Mononuclear cell (primary cell): ENCODE results near the gene PDK1. TPM values are rescaled to one million over a fixed set of nuclear protein-coding genes. Genes with fewer than 3 reads are reported as not detected.
A peak's percentile ranks its signal among the peaks of the same experiment; 100 is the strongest.
"Not testable (repeated sequence)": the region's sequence is repeated elsewhere in the genome, so short reads cannot be mapped to it uniquely, and the experiment has no call there.

Experiments used
- H3K27me3 ChIP-seq: 2 replicates; pipeline ENCODE4 v1.6.0; 2011; ENCODE audit warnings: low read length, control low read depth; ENCODE audit not compliant: insufficient read depth
- H3K4me1 ChIP-seq: 2 replicates; pipeline ENCODE4 v1.5.1; 2011; ENCODE audit warnings: mild to moderate bottlenecking, low read length, control low read depth; ENCODE audit not compliant: insufficient read depth
- H3K4me3 ChIP-seq: 2 replicates; pipeline ENCODE4 v1.5.1; 2011; ENCODE audit warnings: mild to moderate bottlenecking, low read length, moderate library complexity
- H3K9me3 ChIP-seq: 2 replicates; pipeline ENCODE4 v1.5.1; 2011; ENCODE audit warnings: low read depth, mild to moderate bottlenecking, control low read depth, low read length
- total RNA-seq: library from RNA; depleted of rRNA; stranded (reverse); fragments of >200 nt; gene quantifications from one replicate; pipeline ENCODE4 v1.2.3, GENCODE V29; 2012

Gene PDK1
- total RNA-seq = 58.4 TPM

GRCh38 chr2:172555522-172556283 is at the start of gene PDK1:
Gene PDK1 (plus strand): TSS chr2:172556090. CDS start chr2:172556151, 61 bp downstream.
- peaks cover 32% of the 10 kb centered on the region for H3K4me1 ChIP-seq
- H3K4me3 ChIP-seq = peak within 1 kb of the TSS; percentile 85
- H3K9me3 ChIP-seq = no peaks in the 10 kb centered on the region
- H3K27me3 ChIP-seq = no peaks in the 10 kb centered on the region

GRCh38 chr2:172507199-172507598 is 48.7 kb upstream of the PDK1 start:
- peaks cover 14% of the 10 kb centered on the region for H3K4me1 ChIP-seq
- no peaks in the 10 kb centered on the region for H3K27me3 ChIP-seq
- H3K4me3 ChIP-seq = no peak overlapping the region
- H3K9me3 ChIP-seq = peaks cover 3% of the 10 kb centered on the region

GRCh38 chr2:172510088-172510487 is 45.8 kb upstream of the PDK1 start:
- peaks cover 24% of the 10 kb centered on the region for H3K4me1 ChIP-seq
- H3K27me3 ChIP-seq = no peaks in the 10 kb centered on the region
- no peak overlapping the region for H3K4me3 ChIP-seq
- H3K9me3 ChIP-seq = peaks cover 8% of the 10 kb centered on the region

- H3K4me1 ChIP-seq = peaks cover 24% of the 10 kb centered on the region
- no peaks in the 10 kb centered on the region for H3K27me3 ChIP-seq
- H3K9me3 ChIP-seq = peaks cover 8% of the 10 kb centered on the region
- H3K4me3 ChIP-seq = no peak overlapping the region
These were observed 45.3 kb upstream of the PDK1 start for GRCh38 chr2:172510548-172510947.

GRCh38 chr2:172512810-172513523 is 42.9 kb upstream of the PDK1 start:
- peaks cover 8% of the 10 kb centered on the region for H3K9me3 ChIP-seq
- H3K4me1 ChIP-seq = peaks cover 27% of the 10 kb centered on the region
- no peak overlapping the region for H3K4me3 ChIP-seq
- H3K27me3 ChIP-seq = no peaks in the 10 kb centered on the region

- no peaks in the 10 kb centered on the region for H3K27me3 ChIP-seq
- peaks cover 8% of the 10 kb centered on the region for H3K9me3 ChIP-seq
- no peak overlapping the region for H3K4me3 ChIP-seq
- H3K4me1 ChIP-seq = peaks cover 27% of the 10 kb centered on the region
These were observed 42.4 kb upstream of the PDK1 start for GRCh38 chr2:172513524-172513900.

GRCh38 chr2:172513935-172514586 is 41.8 kb upstream of the PDK1 start:
- no peak overlapping the region for H3K4me3 ChIP-seq
- H3K9me3 ChIP-seq = peaks cover 8% of the 10 kb centered on the region
- peaks cover 27% of the 10 kb centered on the region for H3K4me1 ChIP-seq
- no peaks in the 10 kb centered on the region for H3K27me3 ChIP-seq

GRCh38 chr2:172516299-172516698 is 39.6 kb upstream of the PDK1 start:
- Histone ChIP-seq H3K9me3 (peaks cover 14% of the 10 kb centered on the region), H3K4me3 (no peak overlapping the region), H3K4me1 (peaks cover 13% of the 10 kb centered on the region), H3K27me3 (no peaks in the 10 kb centered on the region)

- Histone ChIP-seq H3K4me1 (peaks cover 9% of the 10 kb centered on the region), H3K4me3 (no peak overlapping the region), H3K27me3 (no peaks in the 10 kb centered on the region), H3K9me3 (peaks cover 6% of the 10 kb centered on the region)
These were observed 36.9 kb upstream of the PDK1 start for GRCh38 chr2:172518995-172519394.

GRCh38 chr2:172525601-172526000 is 30.3 kb upstream of the PDK1 start:
- H3K4me1 ChIP-seq = no peaks in the 10 kb centered on the region
- peaks cover 10% of the 10 kb centered on the region for H3K9me3 ChIP-seq
- no peaks in the 10 kb centered on the region for H3K27me3 ChIP-seq
- H3K4me3 ChIP-seq = no peak overlapping the region

GRCh38 chr2:172531309-172531708 is 24.6 kb upstream of the PDK1 start:
- peaks cover 11% of the 10 kb centered on the region for H3K9me3 ChIP-seq

GRCh38 chr2:172532461-172532860 is 23.4 kb upstream of the PDK1 start:
- not testable (repeated sequence) for H3K4me1 ChIP-seq, H3K9me3 ChIP-seq, H3K4me3 ChIP-seq, H3K27me3 ChIP-seq

More at GRCh38 chr2:172531309-172531708, 24.6 kb upstream of the PDK1 start:
- Histone ChIP-seq H3K27me3 (no peaks in the 10 kb centered on the region), H3K4me1 (no peaks in the 10 kb centered on the region), H3K4me3 (no peak overlapping the region)

- Histone ChIP-seq H3K4me1 (no peaks in the 10 kb centered on the region), H3K27me3 (no peaks in the 10 kb centered on the region), H3K9me3 (peaks cover 6% of the 10 kb centered on the region), H3K4me3 (no peak overlapping the region)
These were observed 22.2 kb upstream of the PDK1 start for GRCh38 chr2:172533687-172534086.

- no peaks in the 10 kb centered on the region for H3K4me1 ChIP-seq
- H3K9me3 ChIP-seq = peaks cover 13% of the 10 kb centered on the region
- no peak overlapping the region for H3K4me3 ChIP-seq
- H3K27me3 ChIP-seq = no peaks in the 10 kb centered on the region
These were observed 20.8 kb upstream of the PDK1 start for GRCh38 chr2:172535119-172535518.

- peaks cover 13% of the 10 kb centered on the region for H3K9me3 ChIP-seq
- H3K4me1 ChIP-seq, H3K4me3 ChIP-seq, H3K27me3 ChIP-seq: not testable (repeated sequence)
These were observed 18.0 kb upstream of the PDK1 start for GRCh38 chr2:172537851-172538250.
